Fibroblast of lung (primary cell): ENCODE data around the gene WASHC2A.
"Not testable (repeated sequence)": the region's sequence is repeated elsewhere in the genome, so short reads cannot be mapped to it uniquely, and the experiment has no call there.

Experiments used
- EZH2 ChIP-seq: IDR thresholded peaks from 2 replicates; pipeline ENCODE4 v1.5.1; 2012; ENCODE audit warnings: low read length, control low read depth, mild to moderate bottlenecking; ENCODE audit errors: missing control alignments
- TF ChIP-seq, protein P1 (sequence below), 2 donors: IDR thresholded peaks in 1 of 2; conservative IDR thresholded peaks in 1 of 2; 1 replicate in 1 of 2; 2 replicates in 1 of 2; pipeline ENCODE4 v1.5.1; 2011 to 2012; ENCODE audit warnings: low read length in 2 of 2, control low read depth in 1 of 2, inconsistent platforms in 1 of 2, low read depth in 1 of 2, mild to moderate bottlenecking in 1 of 2

DNA sequence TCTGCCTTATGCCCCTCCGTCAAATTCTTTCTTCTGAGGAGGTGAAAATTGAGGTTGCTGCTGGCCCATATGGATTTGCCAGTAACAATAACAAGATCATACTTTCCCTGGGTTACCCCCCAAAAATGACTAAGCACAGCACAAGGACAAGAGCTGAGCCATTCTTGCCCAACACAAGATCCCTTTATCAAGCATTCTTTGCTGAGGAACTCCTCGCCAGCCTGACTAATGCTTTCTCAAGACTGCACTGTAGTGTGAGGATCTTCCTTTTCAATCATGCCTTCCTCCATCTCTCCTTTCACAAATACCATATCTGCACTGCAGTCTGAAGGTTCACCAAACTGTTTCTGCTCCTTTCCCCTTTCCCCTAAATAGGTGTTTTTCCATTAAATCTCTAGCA is 92.1 kb downstream of the WASHC2A start:
- TF ChIP-seq, protein P1, sequence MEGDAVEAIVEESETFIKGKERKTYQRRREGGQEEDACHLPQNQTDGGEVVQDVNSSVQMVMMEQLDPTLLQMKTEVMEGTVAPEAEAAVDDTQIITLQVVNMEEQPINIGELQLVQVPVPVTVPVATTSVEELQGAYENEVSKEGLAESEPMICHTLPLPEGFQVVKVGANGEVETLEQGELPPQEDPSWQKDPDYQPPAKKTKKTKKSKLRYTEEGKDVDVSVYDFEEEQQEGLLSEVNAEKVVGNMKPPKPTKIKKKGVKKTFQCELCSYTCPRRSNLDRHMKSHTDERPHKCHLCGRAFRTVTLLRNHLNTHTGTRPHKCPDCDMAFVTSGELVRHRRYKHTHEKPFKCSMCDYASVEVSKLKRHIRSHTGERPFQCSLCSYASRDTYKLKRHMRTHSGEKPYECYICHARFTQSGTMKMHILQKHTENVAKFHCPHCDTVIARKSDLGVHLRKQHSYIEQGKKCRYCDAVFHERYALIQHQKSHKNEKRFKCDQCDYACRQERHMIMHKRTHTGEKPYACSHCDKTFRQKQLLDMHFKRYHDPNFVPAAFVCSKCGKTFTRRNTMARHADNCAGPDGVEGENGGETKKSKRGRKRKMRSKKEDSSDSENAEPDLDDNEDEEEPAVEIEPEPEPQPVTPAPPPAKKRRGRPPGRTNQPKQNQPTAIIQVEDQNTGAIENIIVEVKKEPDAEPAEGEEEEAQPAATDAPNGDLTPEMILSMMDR (conservative IDR thresholded peaks at IDR 0.05 in 1 of 2, IDR thresholded peaks at IDR 0.05 in 1 of 2; ENCODE audit: low read depth in 1 of 2, low read length in 2 of 2): not testable (repeated sequence)
- not testable (repeated sequence) for TF ChIP-seq EZH2
